Calu3 (cell line): Measurements from ENCODE around the gene FGD3. TPM values are rescaled to one million over a fixed set of nuclear protein-coding genes. Genes with fewer than 3 reads are reported as not detected.
A peak's percentile ranks its signal among the peaks of the same experiment; 100 is the strongest.
"Not testable (repeated sequence)": the region's sequence is repeated elsewhere in the genome, so short reads cannot be mapped to it uniquely, and the experiment has no call there.

Experiments used
- Bru-seq: library from RNA; stranded (reverse); fragments of 400-500 nt; gene quantifications from one replicate; lab custom pipeline; 2021; lab: Mats Ljungman, UMichigan
- BruChase-seq, 2 experiments: library from RNA; stranded (reverse); fragments of 400-500 nt; gene quantifications; one replicate each; lab custom pipeline; 2021; lab: Mats Ljungman, UMichigan
- BruUV-seq: library from RNA; stranded (reverse); fragments of 400-500 nt; replicated peaks from 2 replicates; lab custom pipeline; 2021; lab: Mats Ljungman, UMichigan
- CTCF ChIA-PET: fragments of 300-600 bp; sonication (Branson Sonifier 250); formaldehyde crosslinking; loops from one replicate; lab custom pipeline; 2022; ENCODE audit warnings: antibody characterized with exemption; lab: Charles Lee
- DNase-seq: peaks from one replicate; pipeline ENCODE4 v3.0.0; 2022
- H3K27ac Mint-ChIP-seq: one replicate; pipeline ENCODE4 v1.8.0; 2022; ENCODE audit warnings: mixed read lengths; ENCODE audit not compliant: unreplicated experiment
- H3K27me3 Mint-ChIP-seq: one replicate; pipeline ENCODE4 v1.8.0; 2022; ENCODE audit warnings: mixed read lengths; ENCODE audit not compliant: unreplicated experiment
- H3K36me3 Mint-ChIP-seq: one replicate; pipeline ENCODE4 v1.8.0; 2022; ENCODE audit warnings: mild to moderate bottlenecking, moderate library complexity, mixed read lengths; ENCODE audit not compliant: insufficient read depth, unreplicated experiment
- H3K4me1 Mint-ChIP-seq: one replicate; pipeline ENCODE4 v1.8.0; 2022; ENCODE audit warnings: mild to moderate bottlenecking, low read depth, mixed read lengths; ENCODE audit not compliant: unreplicated experiment
- H3K4me3 Mint-ChIP-seq: one replicate; pipeline ENCODE4 v1.8.0; 2022; ENCODE audit warnings: mild to moderate bottlenecking, low read depth, moderate library complexity, mixed read lengths; ENCODE audit not compliant: unreplicated experiment
- H3K9me3 Mint-ChIP-seq: one replicate; pipeline ENCODE4 v1.8.0; 2022; ENCODE audit warnings: low read depth, mixed read lengths; ENCODE audit not compliant: unreplicated experiment
- intact Hi-C: fragments of 100-400 bp; cut with micrococcal nuclease; formaldehyde crosslinking; loops from one replicate; pipeline ENCODE4 v1.10.0; 2022; ENCODE audit not compliant: unreplicated experiment
- long read RNA-seq: library from polyadenylated mRNA; stranded (forward); transcript quantifications from one replicate; pipeline ENCODE4 v2.0.0, GENCODE V29; 2022
- total RNA-seq: library from RNA; stranded (reverse); gene quantifications from 2 replicates; pipeline ENCODE4 v1.2.3, GENCODE V29; 2022
- TF ChIP-seq, protein P1 (sequence below): fragments of 200-600 bp; IDR thresholded peaks from one replicate; pipeline ENCODE4 v1.8.0; 2022; ENCODE audit warnings: antibody characterized with exemption; ENCODE audit not compliant: unreplicated experiment

FGD3 gene, protein sequence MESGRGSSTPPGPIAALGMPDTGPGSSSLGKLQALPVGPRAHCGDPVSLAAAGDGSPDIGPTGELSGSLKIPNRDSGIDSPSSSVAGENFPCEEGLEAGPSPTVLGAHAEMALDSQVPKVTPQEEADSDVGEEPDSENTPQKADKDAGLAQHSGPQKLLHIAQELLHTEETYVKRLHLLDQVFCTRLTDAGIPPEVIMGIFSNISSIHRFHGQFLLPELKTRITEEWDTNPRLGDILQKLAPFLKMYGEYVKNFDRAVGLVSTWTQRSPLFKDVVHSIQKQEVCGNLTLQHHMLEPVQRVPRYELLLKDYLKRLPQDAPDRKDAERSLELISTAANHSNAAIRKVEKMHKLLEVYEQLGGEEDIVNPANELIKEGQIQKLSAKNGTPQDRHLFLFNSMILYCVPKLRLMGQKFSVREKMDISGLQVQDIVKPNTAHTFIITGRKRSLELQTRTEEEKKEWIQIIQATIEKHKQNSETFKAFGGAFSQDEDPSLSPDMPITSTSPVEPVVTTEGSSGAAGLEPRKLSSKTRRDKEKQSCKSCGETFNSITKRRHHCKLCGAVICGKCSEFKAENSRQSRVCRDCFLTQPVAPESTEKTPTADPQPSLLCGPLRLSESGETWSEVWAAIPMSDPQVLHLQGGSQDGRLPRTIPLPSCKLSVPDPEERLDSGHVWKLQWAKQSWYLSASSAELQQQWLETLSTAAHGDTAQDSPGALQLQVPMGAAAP
- 3.1 and 4.5 TPM in 2 replicates for total RNA-seq
- Bru-seq, nascent RNA: percentile 41 among the genes with signal in this experiment
- percentile 38 among the genes with signal in this experiment for BruChase-seq, experiment 1, labeled RNA remaining after a 6-hour chase
- percentile 40 among the genes with signal in this experiment for BruChase-seq, experiment 2, labeled RNA remaining after a 2-hour chase
- long read RNA-seq, partial matches to known transcripts: 6 of 8 reads
- long read RNA-seq, other reads (novel, unspliced or antisense): 1 of 8 reads

DNA sequence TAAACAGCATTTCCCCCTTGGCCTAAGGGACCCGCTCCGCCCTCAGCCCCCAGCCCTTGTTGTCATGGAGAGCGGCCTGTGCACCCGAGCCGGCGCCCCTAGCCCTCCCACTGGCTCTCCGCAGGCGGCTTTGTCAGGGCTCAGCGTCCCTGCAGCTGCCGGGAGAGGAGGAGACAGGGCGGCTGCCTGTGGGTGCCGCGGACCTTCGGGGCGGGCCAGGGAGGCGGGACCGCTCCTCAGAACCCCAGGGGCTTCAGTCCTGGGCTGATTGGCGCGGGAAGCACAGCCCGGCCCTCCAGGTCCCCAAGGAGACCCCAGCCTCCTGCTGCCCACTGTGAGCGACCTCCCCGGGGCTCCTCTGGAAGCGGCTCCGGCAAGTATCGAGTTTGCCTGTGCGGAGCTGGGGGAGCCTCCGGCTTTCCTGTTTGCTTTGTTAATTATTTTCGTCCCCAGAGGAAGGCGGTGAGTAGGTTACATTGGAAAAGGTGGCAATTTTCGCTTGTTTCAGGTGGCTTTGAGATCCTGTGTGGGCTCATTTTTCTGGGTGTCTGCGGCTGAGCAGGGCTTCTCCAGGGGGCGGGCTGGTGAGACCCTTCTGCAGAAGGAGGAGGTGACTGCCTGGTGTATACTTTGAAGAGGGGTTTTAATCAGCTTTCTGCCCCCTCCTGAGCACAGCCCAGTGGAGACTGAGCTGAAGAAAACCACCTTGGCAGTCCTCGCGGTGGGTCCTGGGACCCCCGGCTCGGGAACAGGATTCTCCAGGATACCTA is at the start of gene FGD3:
Gene FGD3, plus strand, starts transcription at position 256 of the 770 bp plus-strand sequence. CDS start 28,734 bp downstream, outside the sequence.
- Mint-ChIP-seq H3K4me3 (peak within 1 kb of the TSS; percentile 67), H3K27me3 (no peaks in the 10 kb centered on the region), H3K36me3 (no peaks in the 10 kb centered on the region), H3K27ac (no peak within 1 kb of the TSS), H3K9me3 (no peaks in the 10 kb centered on the region), H3K4me1 (no peaks in the 10 kb centered on the region)
- intact Hi-C loops: no loop called here
- CTCF ChIA-PET: no interaction called here
- no TSS peak for BruUV-seq
- TF ChIP-seq, protein P1, sequence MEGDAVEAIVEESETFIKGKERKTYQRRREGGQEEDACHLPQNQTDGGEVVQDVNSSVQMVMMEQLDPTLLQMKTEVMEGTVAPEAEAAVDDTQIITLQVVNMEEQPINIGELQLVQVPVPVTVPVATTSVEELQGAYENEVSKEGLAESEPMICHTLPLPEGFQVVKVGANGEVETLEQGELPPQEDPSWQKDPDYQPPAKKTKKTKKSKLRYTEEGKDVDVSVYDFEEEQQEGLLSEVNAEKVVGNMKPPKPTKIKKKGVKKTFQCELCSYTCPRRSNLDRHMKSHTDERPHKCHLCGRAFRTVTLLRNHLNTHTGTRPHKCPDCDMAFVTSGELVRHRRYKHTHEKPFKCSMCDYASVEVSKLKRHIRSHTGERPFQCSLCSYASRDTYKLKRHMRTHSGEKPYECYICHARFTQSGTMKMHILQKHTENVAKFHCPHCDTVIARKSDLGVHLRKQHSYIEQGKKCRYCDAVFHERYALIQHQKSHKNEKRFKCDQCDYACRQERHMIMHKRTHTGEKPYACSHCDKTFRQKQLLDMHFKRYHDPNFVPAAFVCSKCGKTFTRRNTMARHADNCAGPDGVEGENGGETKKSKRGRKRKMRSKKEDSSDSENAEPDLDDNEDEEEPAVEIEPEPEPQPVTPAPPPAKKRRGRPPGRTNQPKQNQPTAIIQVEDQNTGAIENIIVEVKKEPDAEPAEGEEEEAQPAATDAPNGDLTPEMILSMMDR: no peak
- peak; percentile 26 for DNase-seq

DNA sequence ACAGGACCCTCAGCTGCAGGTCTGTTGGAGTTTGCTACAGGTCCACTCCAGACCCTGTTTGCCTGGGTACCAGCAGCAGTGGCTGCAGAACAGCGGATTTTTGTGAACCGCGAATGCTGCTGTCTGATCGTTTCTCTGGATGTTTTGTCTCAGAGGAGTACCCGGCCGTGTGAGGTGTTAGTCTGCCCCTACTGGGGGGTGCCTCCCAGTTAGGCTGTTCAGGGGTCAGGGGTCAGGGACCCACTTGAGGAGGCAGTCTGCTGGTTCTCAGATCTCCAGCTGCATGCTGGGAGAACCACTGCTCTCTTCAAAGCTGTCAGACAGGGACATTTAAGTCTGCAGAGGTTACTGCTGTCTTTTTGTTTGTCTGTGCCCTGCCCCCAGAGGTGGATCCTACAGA is 42.2 kb upstream of the FGD3 start:
- H3K27me3 Mint-ChIP-seq, DNase-seq, intact Hi-C loops, H3K4me1 Mint-ChIP-seq, H3K36me3 Mint-ChIP-seq, CTCF ChIA-PET, H3K9me3 Mint-ChIP-seq, BruUV-seq, H3K27ac Mint-ChIP-seq: not testable (repeated sequence)
- peak overlapping the region; percentile 60 for H3K4me3 Mint-ChIP-seq

DNA sequence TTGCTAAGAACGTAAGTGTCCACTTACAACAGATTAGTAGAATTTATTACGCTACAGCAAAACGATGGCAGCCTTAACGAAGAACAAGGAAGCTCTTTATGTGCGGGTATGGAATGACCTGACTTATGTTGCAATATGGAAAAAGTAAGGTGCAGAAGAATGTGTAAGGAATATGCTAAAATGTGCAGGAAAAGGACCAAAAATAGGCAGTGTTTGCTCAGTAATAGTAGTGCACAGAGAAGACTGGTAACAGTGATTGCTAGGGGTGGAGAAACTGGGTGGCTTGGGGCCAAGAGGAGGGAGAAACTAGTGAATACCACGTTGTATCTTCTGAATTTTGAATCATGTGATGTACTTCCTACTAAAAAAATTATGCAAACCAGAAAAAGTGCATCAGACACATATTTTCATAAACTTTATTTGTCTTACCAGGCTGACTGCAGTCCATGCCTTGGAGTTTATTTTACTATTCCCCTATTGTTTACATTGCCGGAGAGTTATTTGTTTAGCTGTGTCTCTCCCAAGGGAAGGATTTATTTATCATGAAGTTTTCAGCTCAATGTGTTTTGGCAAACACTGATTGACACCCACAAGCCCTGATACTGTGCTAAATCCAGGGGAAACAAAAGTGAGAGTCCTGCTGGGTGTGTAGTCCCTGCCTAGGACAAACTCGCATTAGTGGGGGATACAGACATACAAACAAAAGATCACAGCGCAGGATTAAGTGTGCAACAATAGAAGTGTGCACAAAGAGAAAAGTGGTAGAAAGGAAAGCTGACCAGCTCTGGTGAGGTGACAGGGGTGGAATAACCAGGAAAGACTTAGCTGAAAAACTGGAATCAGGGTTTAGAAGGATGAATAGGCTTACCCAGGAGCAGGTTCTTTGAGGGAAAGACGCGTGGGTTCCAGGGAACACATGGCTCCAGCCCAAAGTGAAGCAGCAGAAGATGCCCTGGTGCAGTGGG is 35.5 kb upstream of the FGD3 start:
- Mint-ChIP-seq H3K27me3 (peaks cover 37% of the 10 kb centered on the region), H3K27ac (no peak overlapping the region), H3K9me3 (no peaks in the 10 kb centered on the region), H3K4me3 (no peak overlapping the region), H3K4me1 (peaks cover 7% of the 10 kb centered on the region), H3K36me3 (no peaks in the 10 kb centered on the region)
- DNase-seq: no peak
- no TSS peak for BruUV-seq
- CTCF ChIA-PET: no interaction called here
- intact Hi-C loops: no loop called here
- TF ChIP-seq, protein P1: no peak

DNA sequence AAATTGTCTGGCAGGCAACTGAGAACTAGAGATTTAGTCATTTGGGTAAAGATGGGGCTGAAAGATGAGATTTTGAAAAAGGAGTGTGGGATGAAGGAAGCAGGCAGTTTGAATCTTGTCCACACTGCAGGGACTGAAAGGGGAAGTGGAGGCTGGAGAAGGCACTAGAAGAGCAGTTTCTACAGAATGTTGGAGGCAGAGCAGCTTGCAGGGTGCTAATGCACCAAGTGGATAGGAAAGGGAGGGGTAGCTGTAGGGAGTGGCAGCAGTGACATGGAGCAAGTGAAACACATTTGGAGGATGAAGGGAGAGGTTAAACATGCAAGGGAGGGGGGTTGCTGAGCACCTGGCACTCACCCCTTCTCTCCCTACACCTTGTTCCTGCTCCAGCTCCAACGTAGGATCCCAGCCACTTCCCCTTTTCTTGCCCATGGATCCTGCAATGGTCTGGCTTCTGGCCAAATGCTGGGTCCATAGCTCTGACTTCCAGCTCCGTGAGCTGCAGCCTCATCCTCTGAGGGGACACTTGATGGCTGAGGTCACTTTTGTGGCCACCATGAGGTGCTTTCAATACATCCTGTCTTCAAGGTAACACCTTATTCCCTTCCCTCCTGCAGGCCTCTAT is 30.0 kb upstream of the FGD3 start:
- no peaks in the 10 kb centered on the region for H3K9me3 Mint-ChIP-seq
- peaks cover 38% of the 10 kb centered on the region for H3K27me3 Mint-ChIP-seq
- CTCF ChIA-PET: no interaction called here
- intact Hi-C loops: no loop called here
- DNase-seq: no peak
- no peaks in the 10 kb centered on the region for H3K36me3 Mint-ChIP-seq
- no peak overlapping the region for H3K27ac Mint-ChIP-seq
- H3K4me1 Mint-ChIP-seq: no peaks in the 10 kb centered on the region
- no TSS peak for BruUV-seq
- TF ChIP-seq, protein P1: no peak
- H3K4me3 Mint-ChIP-seq: no peak overlapping the region
